ENCODE data around the gene PRKACA.

- TF ChIP-seq POLR2A (IDR thresholded peaks at IDR 0.05) (no peak), CTCF (IDR thresholded peaks at IDR 0.05) (no peak)
These were observed 65.6 kb downstream of the PRKACA start for GRCh38 chr19:14051980-14052379.
